HG03196 (cell line): ENCODE measurements around the gene CARMIL1.

Experiments used
- ATAC-seq: cut with Tn5 transposase; IDR thresholded peaks from one replicate; pipeline ENCODE4 v1.9.1; 2021; ENCODE audit not compliant: unreplicated experiment

CARMIL1 gene

DNA sequence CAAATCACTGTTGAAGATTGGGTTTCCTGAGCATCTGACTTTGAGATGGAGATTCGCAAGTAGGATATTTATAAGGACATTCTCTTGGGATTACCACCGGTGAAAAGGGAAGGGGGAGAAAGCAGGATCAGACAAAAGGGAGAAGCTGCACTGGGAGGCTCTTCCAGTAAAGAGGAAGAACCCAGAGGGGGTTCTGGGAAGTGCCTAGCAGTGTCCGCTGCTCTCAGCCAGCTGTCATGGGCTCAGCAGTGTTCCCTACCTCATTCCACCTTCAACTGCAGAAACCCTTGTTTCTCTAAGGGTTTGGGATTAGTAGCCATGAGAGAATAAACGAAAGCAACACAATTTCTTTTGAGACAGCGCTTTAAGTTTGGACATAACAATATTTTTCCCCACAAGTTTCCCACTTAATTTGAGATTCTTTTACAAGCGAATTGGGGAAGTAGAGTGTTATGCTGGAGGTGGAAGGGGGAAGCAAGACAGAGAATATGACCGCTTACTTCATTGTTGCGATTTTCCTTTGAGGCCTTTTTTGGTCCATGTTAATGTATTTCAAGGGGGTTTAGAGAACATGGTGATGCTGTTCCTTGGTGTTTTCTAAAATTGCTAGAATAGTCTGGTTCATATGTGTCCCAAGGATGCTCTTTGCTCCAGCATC is 218.3 kb downstream of the CARMIL1 start:
- no peak for ATAC-seq

DNA sequence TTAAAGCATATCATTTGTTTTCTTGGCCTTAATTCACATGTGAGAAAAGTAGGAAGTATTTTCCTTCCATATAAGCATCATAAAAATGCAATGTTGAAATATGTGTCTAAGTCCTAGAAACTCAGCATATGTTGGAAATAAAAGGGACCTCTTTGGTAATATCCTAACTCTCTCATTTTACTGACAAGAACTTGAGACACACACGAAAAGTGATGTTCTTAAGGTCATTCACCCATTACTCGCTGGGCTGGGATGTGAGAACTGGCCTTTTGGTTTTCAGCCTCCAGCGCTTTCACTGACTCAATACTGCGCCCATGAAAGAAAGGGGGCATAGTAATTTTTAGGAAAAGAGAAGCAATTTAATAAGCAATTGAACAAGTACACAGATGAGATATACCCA is 219.3 kb downstream of the CARMIL1 start:
- no peak for ATAC-seq

DNA sequence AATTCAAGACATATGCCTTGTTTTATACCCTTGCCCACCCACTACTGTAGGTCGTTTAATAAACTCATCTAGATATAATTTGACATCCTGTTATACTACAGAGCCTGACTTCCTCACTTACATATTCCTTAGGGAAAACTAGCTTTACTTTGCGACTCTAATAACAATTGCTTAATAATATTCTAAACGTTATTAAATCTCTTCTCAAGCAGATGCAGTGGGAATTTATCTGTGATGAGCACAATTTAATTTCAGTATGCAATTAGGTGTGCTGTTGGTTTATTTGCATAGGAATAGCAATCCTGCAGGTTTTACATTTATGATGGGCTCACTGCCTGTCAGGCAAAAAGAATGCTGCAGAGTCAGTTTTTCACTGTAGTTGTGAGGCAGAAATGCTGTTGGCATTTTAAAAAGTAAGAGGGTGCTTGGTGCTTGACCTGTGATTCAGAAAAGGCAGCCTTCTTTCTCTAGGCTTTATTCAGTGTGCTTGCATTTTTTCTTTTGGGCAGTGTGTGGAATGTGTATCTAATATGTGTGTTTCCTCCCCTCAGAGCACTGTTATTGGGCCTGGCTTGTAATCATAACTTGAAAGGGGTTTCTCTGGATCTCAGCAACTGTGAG is 220.6 kb downstream of the CARMIL1 start:
- no peak for ATAC-seq

DNA sequence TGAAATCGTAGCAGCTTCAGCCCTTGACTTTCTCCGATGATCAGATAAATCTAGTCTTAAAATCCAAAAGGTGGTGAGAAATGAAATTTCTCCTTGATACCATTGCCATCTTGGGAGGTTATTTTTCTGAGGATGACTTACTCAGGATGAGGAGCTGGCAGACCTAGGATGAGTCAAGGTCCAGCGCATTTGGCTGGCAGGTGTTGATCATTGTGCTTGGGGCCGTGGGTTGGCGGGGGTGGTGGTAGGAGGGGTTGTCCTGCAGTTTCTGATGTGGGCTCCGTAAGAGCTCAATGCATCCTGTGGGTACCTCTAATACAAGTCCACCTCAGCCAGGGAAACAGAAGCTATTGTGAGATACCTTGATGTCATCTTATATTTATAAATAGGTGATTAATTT is 224.5 kb downstream of the CARMIL1 start:
- no peak for ATAC-seq

DNA sequence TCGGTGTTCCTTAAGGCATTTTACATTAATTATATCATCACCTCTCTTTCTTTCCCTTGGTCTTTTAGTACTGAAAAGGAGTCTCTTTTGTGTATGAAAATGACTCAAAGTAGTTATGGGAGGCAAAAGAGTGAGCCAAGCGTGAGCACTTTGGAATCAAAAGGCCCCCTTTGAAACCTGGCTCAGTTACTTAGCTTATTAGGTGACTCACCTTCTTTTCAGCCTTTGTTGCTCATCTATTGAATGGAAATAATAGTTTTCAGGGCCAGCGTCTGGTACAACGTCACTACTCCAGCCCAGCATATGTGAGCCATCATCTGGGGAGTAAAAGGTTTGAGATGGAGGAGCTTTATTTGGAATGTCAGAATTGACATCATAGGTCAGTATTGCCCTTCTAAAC is 225.5 kb downstream of the CARMIL1 start:
- ATAC-seq = no peak

DNA sequence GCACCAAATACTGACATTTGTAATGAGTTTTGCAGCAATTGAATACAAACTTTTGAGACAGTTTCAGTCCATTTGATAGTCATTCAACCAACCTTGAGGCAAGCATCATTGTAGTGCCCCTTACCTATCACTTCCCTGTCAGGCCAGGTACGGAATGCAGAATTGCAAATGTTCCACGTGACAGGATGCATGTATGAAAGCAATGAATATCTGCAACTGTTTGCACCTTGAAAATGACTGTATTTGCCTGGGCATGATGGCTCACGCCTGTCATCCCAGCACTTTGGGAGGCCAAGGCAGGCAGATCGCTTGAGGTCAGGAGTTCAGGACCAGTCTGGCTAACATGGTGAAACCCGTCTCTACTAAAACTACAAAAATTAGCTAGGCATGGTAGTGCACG is 226.8 kb downstream of the CARMIL1 start:
- ATAC-seq = no peak

DNA sequence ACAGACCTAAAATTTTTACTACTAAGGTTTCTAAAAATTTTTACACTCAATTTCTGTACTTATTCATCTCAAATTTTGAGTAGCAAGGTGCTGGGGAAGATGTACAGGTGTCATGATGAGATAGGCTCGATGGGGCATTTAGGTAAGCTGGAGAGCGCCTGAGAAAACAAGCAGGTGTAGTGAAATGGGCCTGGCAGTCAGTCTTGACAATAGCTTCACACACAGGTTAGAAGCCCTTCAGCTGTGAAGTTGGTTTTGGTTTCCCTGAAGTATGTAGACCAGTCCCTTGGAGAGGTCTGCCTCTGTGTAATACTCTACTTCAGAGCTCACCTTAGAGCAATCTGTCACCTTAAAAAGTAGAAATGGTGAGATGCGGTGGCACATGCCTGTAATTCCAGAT is 228.9 kb downstream of the CARMIL1 start:
- ATAC-seq = no peak

DNA sequence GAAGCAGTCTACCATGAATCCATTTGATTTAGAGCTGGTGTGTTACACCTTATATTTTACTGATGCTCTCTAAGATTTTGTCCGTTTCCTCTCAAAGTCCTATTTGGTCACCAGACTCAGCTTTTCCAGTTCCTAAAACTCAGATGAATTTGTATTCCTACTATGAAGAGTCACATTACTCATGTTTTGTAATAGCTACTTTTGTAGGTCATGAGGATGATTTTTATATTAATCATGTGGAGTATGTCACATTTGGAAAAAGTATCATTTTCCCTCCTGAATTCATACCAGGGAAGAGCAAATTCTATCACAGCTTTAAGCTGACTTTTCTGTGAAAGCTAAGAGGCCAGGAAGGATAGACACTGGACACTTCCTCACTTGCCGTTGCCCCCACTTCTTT is 232.2 kb downstream of the CARMIL1 start:
- ATAC-seq = no peak

DNA sequence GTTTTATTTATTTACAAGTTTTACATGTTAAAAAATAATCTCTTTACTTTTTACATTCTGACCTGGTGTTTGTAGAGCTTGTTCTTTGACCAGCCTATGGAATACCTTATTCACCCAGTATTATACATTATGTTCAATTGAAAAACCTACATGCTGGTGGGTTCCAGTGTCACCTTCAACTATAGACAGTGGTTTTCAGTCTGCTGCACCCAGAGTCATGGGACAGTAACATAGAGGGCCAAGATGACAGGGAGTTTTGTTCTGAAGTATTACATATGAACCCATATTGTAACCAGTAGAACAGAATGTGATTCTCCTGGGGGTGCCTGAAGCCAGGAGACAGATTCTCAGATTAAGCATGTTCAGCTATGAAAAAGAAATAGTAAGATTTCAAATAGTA is 233.4 kb downstream of the CARMIL1 start:
- ATAC-seq = no peak

DNA sequence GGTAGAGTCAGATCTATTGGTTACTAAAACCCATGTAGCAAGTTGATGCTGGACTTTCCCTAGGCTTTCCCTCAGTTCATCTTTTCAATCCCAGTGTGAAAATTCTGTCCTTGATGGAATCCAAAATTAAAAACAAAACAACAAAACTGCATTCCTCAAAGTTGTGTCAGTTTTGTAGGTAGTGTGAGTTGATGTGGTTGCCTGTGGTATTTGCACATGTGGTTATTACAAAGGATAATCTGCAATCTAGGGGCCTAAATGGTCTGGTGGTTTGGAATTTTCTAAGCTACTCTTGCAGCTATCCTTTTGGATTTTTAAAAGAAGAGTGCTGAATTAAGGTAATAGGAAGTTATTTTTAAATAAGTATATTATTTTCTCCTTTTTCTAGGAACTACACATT is 240.7 kb downstream of the CARMIL1 start:
- no peak for ATAC-seq

DNA sequence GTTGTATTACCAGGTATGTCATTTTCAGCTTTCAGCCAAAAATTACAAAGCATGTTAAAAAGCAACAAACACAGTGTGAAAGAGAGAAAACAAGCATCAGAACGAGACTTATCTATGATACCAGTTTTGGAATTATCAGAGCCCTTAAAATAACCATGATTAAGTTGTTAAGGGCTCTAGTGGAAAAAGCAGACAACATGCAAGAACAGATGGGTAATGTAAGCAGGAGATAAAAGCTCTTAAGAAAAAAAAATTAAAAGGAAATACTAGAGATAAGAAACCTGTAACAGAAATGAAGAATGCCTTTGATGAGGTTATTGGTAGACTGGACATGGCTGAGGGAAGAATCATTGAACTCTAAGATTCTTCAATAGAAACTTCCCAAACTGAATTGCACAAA is 245.4 kb downstream of the CARMIL1 start:
- ATAC-seq = no peak

DNA sequence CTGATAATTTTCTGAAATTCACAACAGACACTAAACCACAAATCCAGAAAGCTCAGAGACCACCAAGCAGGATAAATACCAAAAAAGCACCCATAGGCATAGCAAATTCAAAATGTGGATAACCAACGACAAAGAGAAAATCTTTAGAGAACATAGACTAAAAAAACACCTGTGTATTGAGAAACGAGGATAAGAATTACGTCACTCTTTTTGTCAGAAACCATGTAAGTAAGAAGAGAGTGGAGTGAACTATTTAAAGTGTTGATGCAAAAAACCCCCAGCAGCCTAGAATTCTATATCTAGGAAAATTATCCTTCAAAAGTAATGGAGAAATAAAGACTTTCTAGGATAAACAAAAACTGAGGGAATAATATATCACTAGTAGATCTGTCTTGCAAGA is 245.9 kb downstream of the CARMIL1 start:
- ATAC-seq = no peak

DNA sequence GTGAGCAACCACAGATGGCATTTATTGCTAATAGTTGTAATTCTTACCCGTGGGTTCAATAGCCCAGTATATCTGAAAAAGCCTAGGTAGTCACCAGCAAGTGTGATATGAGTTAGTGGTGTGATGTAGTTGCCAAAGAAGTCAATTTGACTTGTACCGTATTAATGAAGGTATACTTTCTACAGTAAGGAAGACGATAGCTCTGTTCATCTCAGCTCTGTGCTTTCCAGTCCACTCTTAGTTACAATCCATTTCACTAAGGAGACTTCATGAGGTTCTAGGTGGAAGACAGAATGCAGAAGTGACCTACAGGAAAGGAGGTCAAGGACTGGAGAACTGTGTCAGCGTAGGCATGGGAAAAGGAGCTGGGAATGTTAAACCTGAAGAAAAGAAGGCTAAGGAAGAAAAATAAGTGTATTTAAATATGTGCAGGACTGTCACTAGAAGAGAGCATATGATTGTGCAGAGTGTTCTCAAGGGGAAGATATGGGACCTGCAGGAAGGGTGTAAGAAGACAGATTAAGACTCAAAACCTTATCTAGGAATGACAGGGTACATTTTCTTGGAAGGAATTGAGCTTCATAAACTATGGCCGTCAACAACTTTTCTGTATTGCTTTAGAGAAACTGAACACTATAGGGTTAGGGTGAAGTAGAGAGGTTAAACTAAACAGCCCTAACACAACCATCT is 255.9 kb downstream of the CARMIL1 start:
- no peak for ATAC-seq

DNA sequence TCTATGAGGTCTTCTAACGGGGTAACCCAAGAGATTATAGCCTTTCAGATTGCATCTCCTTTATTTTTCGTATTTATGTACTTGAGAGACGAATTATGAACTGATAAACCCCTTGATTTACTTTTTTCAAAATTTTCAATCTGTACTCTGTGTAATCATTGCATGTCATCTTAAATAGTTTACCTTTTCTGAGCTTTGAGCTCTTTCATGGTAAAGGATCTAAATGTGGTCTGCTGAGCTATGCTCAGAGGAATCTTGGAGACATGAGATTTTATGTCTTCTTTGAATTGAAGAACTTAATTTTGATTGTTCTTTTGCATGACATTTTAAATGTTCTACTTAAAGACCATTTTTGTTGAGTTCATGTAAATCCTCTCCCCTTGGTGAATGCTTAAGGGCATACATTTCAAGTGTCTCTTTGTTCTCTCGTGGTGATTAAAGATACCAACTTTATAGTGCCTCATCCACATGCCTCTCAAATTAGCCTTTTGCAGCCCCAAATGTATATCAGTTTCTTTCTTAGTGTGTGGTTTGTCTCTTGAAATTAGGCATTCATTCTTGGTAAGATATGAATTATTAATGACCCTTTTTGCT is 256.6 kb downstream of the CARMIL1 start:
- no peak for ATAC-seq

DNA sequence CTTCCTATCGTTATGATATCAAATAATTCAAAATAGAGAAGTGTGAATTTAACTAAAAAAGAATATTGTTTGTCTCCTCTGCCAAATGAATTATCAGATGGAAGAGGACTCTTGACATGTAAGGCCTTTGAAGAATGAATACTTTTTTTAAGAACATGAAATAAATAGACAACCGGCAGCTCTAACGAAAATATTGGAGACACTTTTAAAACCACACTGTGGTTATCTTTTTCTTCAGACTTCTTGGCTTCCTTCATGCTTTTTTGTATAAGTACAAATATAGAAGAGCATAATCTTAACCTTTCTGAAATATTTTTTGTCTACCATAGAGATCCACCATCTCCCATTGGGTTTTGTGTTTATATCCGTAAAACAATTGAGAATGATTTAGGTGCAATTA is 257.6 kb downstream of the CARMIL1 start:
- no peak for ATAC-seq

DNA sequence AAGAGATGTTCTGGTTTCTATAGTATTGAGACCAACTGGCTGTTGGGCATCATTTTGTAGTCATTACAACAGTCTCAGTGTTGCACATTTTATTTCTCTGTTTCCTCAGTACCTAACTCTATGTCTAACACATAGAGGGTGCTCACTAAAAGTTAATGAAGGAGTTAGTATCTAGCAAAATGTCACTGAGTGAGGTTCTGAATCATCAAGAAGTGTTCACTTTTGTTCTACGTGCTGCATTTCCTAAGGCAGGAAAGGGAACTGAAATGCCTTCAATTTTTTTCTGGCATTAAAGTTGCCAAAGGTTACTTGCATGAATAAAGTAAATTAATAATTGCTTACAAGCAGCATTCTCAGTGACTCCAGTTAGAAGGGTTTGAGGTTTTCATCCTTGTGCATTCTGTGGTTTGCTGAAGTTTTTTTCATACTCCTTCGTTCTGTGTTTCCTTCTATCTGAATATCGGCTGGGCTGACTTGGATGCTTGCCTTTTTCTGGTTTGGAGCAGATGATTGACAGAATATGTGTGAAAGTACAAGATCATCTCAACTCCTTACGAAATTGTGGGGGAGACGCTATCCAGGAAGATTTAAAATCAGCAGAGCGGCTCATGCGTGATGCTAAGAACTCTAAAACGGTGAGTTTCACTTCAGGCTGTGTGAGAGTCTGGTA is 258.3 kb downstream of the CARMIL1 start:
- no peak for ATAC-seq

DNA sequence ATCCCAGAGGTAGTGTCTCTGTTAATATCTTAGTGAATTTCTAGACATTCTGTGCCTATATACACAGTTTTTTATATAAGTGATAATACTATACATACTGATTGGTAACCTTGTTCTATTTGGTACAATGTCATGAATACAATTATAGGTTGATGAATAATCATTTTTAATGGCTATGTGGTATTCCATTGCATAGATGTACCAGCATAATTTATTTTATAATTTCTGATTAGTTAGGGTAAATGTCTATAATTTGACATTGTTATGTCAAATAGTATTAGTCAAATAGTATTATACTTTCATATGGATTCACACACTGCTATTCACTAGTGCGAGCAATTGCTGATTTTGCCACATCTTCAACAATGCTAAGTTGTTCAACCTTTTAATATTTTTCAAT is 262.1 kb downstream of the CARMIL1 start:
- ATAC-seq = no peak

DNA sequence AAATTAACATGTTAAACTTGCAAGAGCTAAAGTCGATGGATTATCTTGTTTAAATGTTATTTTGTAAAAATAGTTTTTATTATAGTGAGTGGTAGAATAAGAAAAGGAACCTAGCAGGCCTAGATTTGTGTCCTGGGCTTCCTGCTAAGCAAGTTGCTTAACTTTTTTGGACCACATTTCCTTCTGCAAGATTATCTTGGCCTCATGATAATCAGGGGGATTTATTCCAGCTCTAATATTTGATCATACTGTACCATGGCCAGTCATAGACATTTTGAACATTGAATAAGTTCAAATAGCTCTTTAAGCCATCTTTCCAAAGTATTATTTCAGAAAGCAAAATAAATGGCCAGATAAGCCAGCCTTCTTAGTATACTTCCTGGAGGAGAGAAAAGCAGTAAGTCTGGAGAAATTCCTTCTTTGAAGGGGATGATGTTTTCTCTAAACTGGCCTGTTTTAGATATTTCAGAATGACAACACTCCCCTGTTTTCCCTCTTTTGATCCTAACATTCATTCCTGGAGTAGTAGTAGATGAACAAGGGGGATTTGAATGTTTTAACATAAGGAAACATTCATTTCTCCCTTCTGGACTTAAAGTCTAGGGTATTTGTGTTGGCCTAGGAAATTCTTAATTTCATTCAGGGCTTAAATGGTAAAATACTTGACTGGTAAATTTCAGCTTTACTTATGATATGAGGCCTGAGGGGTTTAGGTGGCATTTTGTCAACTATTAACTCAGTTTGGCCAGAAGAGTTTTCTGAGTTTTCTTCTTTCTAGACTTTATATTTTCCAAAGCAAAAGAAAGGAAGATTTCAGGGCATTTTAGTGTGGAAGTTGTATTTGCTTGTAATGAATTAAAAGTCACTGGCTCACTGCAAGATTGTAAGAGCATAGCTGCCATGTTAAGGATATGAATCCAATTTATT is 264.1 kb downstream of the CARMIL1 start:
- no peak for ATAC-seq

DNA sequence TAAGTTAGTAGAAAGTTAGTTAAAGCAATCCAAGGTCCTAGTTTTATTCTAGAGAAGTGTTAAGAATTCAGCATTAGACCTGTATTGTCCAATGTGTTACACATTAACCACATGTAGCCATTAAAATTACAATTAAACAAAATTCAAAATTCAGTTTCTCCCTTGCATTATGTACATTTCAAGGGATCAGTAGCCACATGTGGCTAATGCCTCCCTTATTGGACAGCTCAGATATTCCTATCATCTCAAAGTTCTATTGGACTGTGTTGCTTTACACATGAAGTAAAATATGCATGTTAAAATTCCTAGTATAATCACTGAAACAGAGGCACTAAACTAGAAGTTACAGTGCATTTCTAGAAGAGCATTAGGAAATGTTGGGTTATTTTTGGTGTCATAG is 265.7 kb downstream of the CARMIL1 start:
- no peak for ATAC-seq

DNA sequence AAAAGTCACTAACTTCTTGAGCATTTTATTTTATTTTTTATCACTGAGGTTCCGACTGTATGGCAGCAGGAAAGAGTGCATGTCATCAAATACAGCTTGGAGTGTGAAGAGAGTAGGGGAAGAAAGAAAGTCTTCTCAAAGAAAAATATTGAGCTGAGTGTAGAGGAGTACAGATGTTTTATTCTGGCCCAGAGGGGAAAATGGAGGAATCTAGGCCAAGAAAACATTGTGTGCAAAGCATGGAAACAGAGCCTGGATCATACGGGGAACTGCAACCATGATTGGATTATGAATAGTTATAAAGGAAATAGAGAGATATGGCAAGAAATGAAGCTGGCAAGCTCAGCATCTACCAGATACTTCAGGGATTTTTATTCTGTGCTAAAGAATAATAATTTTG is 268.6 kb downstream of the CARMIL1 start:
- ATAC-seq = no peak

DNA sequence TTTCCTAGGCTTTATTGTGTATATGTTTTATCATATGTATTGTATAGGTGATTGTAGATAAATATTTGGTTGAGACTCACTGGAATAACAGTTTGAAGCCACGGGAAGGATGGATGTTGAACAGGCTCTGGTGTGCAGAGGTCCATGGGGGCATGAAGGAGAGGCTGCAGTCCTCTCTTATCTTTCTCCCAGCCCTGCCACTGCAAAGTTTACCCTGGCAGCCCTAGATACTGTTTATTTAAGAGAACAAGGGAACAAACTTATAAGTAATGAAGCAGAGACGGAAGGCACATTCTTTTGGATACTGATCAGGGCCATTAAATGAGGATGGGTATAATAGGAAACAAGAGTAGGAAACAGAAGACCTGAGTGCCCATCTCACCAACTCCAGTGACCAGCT is 269.3 kb downstream of the CARMIL1 start:
- ATAC-seq = no peak
